ENCODE measurements around the gene COL19A1.

DNA sequence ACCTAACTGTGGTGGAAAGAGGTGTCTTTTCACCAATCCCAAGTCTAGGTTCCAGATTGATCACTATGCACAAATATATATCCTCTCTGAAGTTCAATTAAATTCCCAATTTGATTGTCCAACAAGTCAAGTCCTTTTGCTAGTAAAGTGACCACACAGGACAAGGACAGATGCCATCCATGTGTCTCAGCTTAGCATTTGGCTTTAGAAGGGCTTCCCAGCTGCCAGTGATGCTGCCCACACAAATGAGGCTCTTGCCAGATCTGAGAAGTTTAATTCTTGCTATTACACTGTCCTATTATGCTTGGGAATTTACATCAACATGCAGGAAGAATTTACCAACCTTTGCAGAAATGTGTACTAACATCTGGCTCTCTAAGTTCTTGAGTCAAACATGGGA lies 328.1 kb downstream of the COL19A1 start:
- TF ChIP-seq, protein P1, sequence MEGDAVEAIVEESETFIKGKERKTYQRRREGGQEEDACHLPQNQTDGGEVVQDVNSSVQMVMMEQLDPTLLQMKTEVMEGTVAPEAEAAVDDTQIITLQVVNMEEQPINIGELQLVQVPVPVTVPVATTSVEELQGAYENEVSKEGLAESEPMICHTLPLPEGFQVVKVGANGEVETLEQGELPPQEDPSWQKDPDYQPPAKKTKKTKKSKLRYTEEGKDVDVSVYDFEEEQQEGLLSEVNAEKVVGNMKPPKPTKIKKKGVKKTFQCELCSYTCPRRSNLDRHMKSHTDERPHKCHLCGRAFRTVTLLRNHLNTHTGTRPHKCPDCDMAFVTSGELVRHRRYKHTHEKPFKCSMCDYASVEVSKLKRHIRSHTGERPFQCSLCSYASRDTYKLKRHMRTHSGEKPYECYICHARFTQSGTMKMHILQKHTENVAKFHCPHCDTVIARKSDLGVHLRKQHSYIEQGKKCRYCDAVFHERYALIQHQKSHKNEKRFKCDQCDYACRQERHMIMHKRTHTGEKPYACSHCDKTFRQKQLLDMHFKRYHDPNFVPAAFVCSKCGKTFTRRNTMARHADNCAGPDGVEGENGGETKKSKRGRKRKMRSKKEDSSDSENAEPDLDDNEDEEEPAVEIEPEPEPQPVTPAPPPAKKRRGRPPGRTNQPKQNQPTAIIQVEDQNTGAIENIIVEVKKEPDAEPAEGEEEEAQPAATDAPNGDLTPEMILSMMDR (optimal IDR thresholded peaks at IDR 0.05 in 1 of 3, IDR thresholded peaks at IDR 0.05 in 1 of 3, conservative IDR thresholded peaks at IDR 0.05 in 1 of 3; ENCODE audit: extremely low read depth in 1 of 3, insufficient read depth in 2 of 3, low read length in 3 of 3), result no peak
- TF ChIP-seq EZH2 (IDR thresholded peaks at IDR 0.05; ENCODE audit: low read length), result no peak

Data from keratinocyte (primary cell).